HPDE6-E6E7 (cell line): Measurements from ENCODE around the gene ABT1.

Experiments
- DNase-seq: peaks from one replicate; pipeline ENCODE4 v3.0.0; 2011; ENCODE audit warnings: missing footprints; ENCODE audit errors: extremely low spot score

Gene ABT1

GRCh38 chr6:26575494-26575939, 21.2 kb upstream of the ABT1 start:
- no peak for DNase-seq

GRCh38 chr6:26576407-26576843, 20.3 kb upstream of the ABT1 start:
- no peak for DNase-seq

GRCh38 chr6:26576929-26577719, 19.6 kb upstream of the ABT1 start:
- no peak for DNase-seq

- DNase-seq, result no peak
Measured at GRCh38 chr6:26577720-26578072, 19.1 kb upstream of the ABT1 start.

- DNase-seq, result no peak
Measured at GRCh38 chr6:26578279-26578678, 18.5 kb upstream of the ABT1 start.

GRCh38 chr6:26578741-26579140, 18.0 kb upstream of the ABT1 start:
- no peak for DNase-seq

GRCh38 chr6:26581164-26581915, 15.4 kb upstream of the ABT1 start:
- no peak for DNase-seq

GRCh38 chr6:26588965-26589364, 7.8 kb upstream of the ABT1 start:
- DNase-seq, result no peak

GRCh38 chr6:26592649-26593048, 4.1 kb upstream of the ABT1 start:
- no peak for DNase-seq

- no peak for DNase-seq
Measured at GRCh38 chr6:26593278-26594130, 3.2 kb upstream of the ABT1 start.

GRCh38 chr6:26594131-26594498, 2.6 kb upstream of the ABT1 start:
- no peak for DNase-seq

GRCh38 chr6:26594730-26595632, 1.8 kb upstream of the ABT1 start:
- DNase-seq, result peak; percentile 42

GRCh38 chr6:26595669-26596269, 984 bp upstream of the ABT1 start:
- peak; percentile 63 for DNase-seq

GRCh38 chr6:26597389-26597766, 625 bp downstream of the ABT1 start:
- DNase-seq, result no peak

GRCh38 chr6:26597821-26598220, 1.1 kb downstream of the ABT1 start:
- no peak for DNase-seq

- DNase-seq, result no peak
Measured at GRCh38 chr6:26598267-26598666, 1.5 kb downstream of the ABT1 start.

GRCh38 chr6:26599134-26599533, 2.4 kb downstream of the ABT1 start:
- no peak for DNase-seq

- DNase-seq, result no peak
Measured at GRCh38 chr6:26599591-26599990, 2.8 kb downstream of the ABT1 start.

- DNase-seq, result no peak
Measured at GRCh38 chr6:26600759-26601158, 4.0 kb downstream of the ABT1 start.

- DNase-seq, result no peak
Measured at GRCh38 chr6:26602262-26602661, 5.5 kb downstream of the ABT1 start.

- no peak for DNase-seq
Measured at GRCh38 chr6:26604026-26604425, 7.3 kb downstream of the ABT1 start.
